NK-92 treated with Interleukin-12 subunit alpha and Interleukin-12 subunit beta, amount 100 ng/mL, for 24 hours (cell line): Measurements from ENCODE around the gene CLDN2.

ENCODE experiments used
- DNase-seq: peaks from one replicate; lab custom pipeline; 2025; lab: John Stamatoyannopoulos, UW

CLDN2 gene

GRCh38 chrX:106921637-106922036 lies 1.4 kb downstream of the CLDN2 start:
- no peak for DNase-seq

DNA sequence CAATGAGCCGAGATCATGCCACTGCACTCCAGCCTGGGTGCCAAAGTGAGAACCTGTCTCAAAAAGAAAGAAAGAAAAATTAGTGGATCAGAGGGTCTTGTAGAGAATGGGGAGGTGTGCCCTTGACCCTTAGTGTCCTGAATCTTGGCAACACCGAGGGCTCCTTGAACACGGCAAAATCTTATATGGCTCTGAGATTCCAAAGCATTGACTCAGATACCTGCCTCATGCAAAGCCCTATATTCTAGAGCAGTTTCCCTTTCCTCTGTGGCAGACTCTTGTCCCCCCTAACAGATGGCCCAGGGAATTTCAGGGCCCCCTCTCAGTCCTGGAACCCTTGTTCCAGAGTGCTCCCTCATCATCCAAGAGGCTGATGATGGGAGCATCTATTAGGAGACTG lies 6.8 kb downstream of the CLDN2 start:
- DNase-seq: no peak

- DNase-seq: no peak
Measured at GRCh38 chrX:106927700-106928099, 7.5 kb downstream of the CLDN2 start.

DNA sequence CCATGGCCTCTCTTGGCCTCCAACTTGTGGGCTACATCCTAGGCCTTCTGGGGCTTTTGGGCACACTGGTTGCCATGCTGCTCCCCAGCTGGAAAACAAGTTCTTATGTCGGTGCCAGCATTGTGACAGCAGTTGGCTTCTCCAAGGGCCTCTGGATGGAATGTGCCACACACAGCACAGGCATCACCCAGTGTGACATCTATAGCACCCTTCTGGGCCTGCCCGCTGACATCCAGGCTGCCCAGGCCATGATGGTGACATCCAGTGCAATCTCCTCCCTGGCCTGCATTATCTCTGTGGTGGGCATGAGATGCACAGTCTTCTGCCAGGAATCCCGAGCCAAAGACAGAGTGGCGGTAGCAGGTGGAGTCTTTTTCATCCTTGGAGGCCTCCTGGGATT lies 8.0 kb downstream of the CLDN2 start:
- DNase-seq: no peak

DNA sequence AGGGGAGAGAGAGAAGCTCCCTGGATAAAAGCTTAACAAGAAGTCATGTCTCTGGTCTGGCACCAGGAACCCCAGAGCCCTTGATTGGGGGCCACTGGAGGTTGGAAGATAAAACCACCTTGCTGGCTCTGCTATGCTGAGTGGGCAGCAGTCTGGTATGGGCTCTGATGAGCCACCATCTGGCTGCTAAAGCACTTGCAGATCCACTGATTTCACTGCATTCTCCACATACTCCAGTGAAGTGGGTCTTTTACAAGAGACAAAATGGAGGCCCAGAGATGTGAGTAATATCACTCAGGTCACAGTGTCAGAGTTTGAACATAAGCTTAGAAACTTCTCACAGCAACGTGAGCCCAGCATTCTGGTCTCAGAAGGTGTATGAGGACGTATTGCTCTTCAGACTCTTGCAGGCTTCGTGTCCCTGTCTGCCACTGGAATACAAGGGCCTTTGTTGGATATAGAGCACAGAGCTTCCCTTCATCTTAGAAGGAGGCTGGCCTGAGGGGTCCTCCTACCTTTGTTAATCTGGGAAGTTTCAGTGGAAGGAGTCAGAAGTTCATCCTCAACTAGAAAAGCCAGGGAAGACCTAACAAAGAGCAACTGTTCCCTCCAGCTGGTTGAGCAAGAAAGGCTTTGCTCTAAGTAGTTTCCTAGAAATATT lies 11.8 kb downstream of the CLDN2 start:
- DNase-seq: no peak

DNA sequence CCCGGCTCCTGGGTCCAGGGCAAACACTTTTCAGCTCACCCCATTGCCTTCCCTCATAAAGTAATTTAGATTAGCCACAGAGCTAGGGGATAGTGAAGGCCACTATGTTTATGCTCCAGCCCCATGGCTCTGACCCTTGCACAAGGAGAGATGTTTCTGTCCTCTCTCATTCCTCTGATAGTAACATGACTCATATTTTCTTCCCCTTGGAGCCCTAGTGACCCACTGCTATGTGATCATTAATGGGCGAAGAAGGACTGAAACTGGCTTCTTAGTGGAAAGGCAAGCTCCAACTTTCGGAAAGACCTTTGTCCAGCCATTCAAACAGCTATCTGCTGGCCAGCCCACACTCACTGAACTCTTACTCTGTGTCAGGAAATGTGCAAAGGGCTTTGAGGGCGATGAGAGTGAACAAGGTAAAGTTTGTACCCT lies 12.3 kb downstream of the CLDN2 start:
- no peak for DNase-seq

GRCh38 chrX:106932960-106933537 lies 12.8 kb downstream of the CLDN2 start:
- no peak for DNase-seq

GRCh38 chrX:106933538-106933961 lies 13.3 kb downstream of the CLDN2 start:
- DNase-seq: no peak

DNA sequence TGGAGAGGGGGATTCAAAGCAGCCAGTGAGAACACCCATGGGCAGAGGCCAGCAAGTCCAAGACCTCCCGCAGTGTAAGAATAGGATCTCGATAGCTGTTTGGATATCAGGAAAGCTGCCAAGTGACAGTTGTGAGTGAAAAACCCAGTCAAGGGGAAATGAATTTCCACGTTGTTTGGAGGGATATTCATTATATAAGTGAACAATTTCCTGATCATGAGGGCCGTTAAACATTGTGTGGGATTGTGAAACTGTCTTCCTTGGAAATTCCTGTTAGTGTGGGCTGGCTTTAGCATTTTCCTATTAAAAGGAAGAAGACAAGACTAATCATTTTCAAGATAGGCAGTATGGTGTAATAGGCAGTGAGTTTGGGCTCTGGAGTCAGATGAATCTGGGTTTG lies 15.0 kb downstream of the CLDN2 start:
- DNase-seq: no peak

DNA sequence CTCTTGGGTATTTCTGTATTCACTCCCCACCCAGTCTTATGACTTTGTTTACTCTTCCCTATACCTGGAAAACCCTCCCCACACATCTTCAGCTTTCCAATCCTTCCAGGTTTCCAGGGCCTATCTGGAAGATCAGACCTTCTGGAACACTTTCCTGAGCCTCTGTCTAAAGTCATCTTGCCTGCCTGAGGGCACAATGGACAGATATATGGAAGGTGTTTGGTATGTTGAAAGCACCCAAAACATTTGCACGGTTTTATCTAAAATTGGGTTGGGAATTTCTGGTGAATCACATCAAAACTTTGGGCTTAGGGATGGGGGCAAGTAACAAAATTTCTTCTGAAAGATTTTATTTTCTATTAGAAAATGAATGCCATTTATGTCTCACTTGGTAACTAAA lies 16.0 kb downstream of the CLDN2 start:
- no peak for DNase-seq

GRCh38 chrX:106939566-106939965 lies 19.4 kb downstream of the CLDN2 start:
- no peak for DNase-seq

- DNase-seq: no peak
Measured at GRCh38 chrX:106940068-106940467, 19.9 kb downstream of the CLDN2 start.

GRCh38 chrX:106946464-106946863 lies 26.3 kb downstream of the CLDN2 start:
- DNase-seq: no peak

DNA sequence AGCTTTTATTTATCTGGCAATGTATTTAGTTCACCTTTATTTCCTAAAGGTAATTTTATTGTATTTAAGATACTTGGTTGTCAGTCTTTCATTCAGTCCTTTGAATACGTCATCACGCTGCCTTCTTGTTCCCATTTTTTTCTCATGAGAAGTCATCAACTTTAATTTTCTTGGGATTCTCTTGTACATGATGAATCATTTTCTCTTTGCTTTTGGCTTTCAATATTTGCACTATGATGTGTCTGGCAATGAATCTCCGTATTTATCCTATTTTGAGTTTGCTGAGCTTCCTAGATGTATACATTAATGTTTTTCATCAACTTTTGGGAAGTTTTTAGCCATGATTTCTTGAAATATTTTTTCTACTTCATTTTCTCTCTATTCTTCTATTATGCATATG lies 28.4 kb downstream of the CLDN2 start:
- DNase-seq: no peak

DNA sequence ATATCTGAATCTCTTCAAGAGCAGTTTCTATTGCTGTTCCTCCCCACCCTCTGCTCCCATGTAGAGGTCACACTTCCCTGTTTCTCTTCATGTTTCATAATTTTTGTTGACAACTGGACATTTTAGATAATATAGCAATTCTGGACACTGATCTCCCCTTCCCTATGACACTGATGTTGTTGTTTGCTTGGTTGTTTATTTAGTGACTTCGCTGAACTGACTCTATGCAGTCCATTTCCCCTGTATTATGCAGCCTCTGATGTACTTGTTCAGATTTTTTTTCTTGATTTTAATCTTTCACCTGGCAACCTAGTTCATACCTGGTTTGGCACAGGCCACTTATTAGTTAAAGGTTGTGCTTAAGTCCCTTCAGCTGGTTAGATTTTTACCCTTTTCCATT lies 29.2 kb downstream of the CLDN2 start:
- DNase-seq: no peak

DNA sequence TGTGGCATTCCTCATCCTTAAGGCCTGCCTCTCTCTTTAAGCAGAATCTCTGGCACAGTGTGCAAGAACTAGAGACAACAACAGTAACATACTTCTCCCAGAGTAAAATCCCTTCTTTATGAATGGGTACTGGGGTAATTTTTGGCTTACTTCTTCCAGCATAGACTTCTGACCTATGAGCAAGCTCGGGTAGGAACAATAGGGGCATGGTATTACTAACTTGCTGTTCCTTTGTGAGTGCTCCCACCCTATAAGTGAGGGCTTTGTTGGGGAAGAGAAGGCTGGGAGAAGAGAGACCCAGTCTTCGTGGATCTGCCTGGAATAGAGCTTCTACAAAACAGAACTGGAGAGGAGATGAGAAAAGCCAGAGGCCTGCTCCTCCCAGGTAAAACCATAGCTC lies 30.2 kb downstream of the CLDN2 start:
- no peak for DNase-seq

GRCh38 chrX:106951230-106951629 lies 31.0 kb downstream of the CLDN2 start:
- DNase-seq: no peak

GRCh38 chrX:106952089-106952488 lies 31.9 kb downstream of the CLDN2 start:
- no peak for DNase-seq

- no peak for DNase-seq
Measured at GRCh38 chrX:106952538-106952937, 32.3 kb downstream of the CLDN2 start.

DNA sequence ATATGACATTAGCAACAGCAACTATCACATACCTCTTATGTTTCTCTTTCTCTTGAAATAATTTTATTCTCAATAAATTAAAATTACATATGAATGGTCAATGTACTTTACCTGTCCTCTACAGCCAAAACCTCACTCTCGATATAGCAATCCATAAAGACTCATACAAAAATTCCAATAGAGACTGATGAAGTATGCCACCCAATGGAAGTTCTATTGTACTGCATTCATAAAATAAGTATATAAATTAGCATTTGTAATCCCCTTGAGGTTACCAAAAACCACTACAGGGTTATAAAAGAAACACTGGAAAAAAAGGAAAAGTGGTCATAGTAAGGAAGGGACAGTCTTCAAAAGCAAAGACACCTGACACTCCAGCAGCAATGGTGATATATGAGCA lies 32.8 kb downstream of the CLDN2 start:
- no peak for DNase-seq

GRCh38 chrX:106954041-106954440 lies 33.8 kb downstream of the CLDN2 start:
- DNase-seq: no peak

GRCh38 chrX:106955004-106955772 lies 35.0 kb downstream of the CLDN2 start:
- no peak for DNase-seq

DNA sequence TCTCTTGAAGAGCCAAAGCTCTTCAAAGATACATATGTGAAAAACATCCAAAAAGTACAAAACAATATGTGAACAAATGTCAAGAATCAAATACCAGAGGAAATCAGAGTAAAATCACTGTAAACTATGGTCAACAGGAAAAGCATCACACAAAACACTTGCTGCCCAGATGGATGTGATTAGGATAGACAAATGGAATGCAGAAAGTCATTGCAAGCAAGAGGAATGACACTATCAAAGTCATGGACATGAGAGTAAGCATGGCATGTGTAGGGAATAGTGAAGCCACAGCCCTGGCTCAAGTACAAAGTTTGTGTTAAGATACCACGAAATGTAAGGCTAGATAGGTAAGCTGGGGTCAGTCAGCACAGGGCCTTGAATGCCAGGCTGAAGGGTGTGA lies 37.7 kb downstream of the CLDN2 start:
- DNase-seq: no peak
